HG02798 (cell line): Measurements from ENCODE around the gene PRM1.

Source experiments
- ATAC-seq: cut with Tn5 transposase; IDR thresholded peaks from one replicate; pipeline ENCODE4 v1.9.1; 2021; ENCODE audit warnings: mild to moderate bottlenecking; ENCODE audit not compliant: unreplicated experiment, poor library complexity

The PRM1 gene

GRCh38 chr16:11315510-11315909 lies 34.4 kb upstream of the PRM1 start:
- ATAC-seq, result no peak

GRCh38 chr16:11314309-11314894 lies 33.3 kb upstream of the PRM1 start:
- ATAC-seq, result no peak

- ATAC-seq, result no peak
Measured at GRCh38 chr16:11313493-11314308, 32.6 kb upstream of the PRM1 start.

GRCh38 chr16:11312718-11313492 lies 31.8 kb upstream of the PRM1 start:
- ATAC-seq, result no peak

- peak; percentile 36 for ATAC-seq
Measured at GRCh38 chr16:11310997-11311561, 29.9 kb upstream of the PRM1 start.

GRCh38 chr16:11310634-11310977 lies 29.5 kb upstream of the PRM1 start:
- ATAC-seq, result no peak

- ATAC-seq, result peak; percentile 48
Measured at GRCh38 chr16:11309895-11310633, 28.9 kb upstream of the PRM1 start.

GRCh38 chr16:11308493-11309283 lies 27.6 kb upstream of the PRM1 start:
- peak; percentile 39 for ATAC-seq

- no peak for ATAC-seq
Measured at GRCh38 chr16:11307639-11308492, 26.7 kb upstream of the PRM1 start.

GRCh38 chr16:11306997-11307638 lies 26.0 kb upstream of the PRM1 start:
- ATAC-seq, result no peak

- ATAC-seq, result no peak
Measured at GRCh38 chr16:11306381-11306780, 25.3 kb upstream of the PRM1 start.

- no peak for ATAC-seq
Measured at GRCh38 chr16:11303405-11304138, 22.4 kb upstream of the PRM1 start.

GRCh38 chr16:11302977-11303376 lies 21.8 kb upstream of the PRM1 start:
- ATAC-seq, result no peak

GRCh38 chr16:11301645-11302501 lies 20.7 kb upstream of the PRM1 start:
- no peak for ATAC-seq

GRCh38 chr16:11300560-11300892 lies 19.4 kb upstream of the PRM1 start:
- no peak for ATAC-seq

GRCh38 chr16:11299865-11300559 lies 18.9 kb upstream of the PRM1 start:
- ATAC-seq, result no peak
